HL-60 (cell line): ENCODE measurements around the gene GNGT2.

Source experiments
- GABPA ChIP-seq: IDR thresholded peaks from 2 replicates; pipeline ENCODE4 v1.6.1; 2012; ENCODE audit warnings: low read depth
- POLR2AphosphoS5 ChIP-seq: IDR thresholded peaks from 2 replicates; pipeline ENCODE4 v1.6.1; 2012; ENCODE audit warnings: low read depth
- SPI1 ChIP-seq: IDR thresholded peaks from 2 replicates; pipeline ENCODE4 v1.6.1; 2012; ENCODE audit warnings: low read depth, mild to moderate bottlenecking, borderline replicate concordance
- TF ChIP-seq, protein P1 (sequence below): IDR thresholded peaks from one replicate; pipeline ENCODE4 v1.5.1; 2011; ENCODE audit warnings: low read length, control low read depth, inconsistent platforms; ENCODE audit not compliant: insufficient read depth
- TF ChIP-seq, protein P2 (sequence below): IDR thresholded peaks from 2 replicates; pipeline ENCODE4 v1.6.1; 2012; ENCODE audit warnings: low read depth; ENCODE audit not compliant: insufficient replicate concordance

DNA sequence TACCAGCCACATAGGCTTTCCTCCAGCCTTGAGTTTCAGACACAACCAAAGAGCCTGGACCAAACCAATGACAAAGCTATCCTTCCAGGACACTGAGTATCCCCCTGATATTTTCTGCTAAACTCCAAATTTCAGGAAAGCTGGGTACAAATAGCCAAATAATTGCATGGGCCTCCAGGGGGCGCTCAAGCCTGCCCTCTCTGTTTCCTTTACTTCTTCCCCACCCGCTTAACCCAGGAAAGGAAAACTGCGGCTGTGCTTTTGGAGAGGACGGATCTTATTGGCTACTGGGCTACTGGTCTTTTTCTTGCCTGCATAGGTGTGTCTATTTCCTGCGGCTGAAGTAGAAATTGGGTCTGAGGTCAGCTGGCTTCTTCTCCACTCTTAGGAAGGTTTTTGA lies 30.1 kb downstream of the GNGT2 start:
- TF ChIP-seq POLR2AphosphoS5, result no peak
- TF ChIP-seq, protein P1, sequence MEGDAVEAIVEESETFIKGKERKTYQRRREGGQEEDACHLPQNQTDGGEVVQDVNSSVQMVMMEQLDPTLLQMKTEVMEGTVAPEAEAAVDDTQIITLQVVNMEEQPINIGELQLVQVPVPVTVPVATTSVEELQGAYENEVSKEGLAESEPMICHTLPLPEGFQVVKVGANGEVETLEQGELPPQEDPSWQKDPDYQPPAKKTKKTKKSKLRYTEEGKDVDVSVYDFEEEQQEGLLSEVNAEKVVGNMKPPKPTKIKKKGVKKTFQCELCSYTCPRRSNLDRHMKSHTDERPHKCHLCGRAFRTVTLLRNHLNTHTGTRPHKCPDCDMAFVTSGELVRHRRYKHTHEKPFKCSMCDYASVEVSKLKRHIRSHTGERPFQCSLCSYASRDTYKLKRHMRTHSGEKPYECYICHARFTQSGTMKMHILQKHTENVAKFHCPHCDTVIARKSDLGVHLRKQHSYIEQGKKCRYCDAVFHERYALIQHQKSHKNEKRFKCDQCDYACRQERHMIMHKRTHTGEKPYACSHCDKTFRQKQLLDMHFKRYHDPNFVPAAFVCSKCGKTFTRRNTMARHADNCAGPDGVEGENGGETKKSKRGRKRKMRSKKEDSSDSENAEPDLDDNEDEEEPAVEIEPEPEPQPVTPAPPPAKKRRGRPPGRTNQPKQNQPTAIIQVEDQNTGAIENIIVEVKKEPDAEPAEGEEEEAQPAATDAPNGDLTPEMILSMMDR, result peak; percentile 75
- no peak for TF ChIP-seq GABPA
- TF ChIP-seq, protein P2, sequence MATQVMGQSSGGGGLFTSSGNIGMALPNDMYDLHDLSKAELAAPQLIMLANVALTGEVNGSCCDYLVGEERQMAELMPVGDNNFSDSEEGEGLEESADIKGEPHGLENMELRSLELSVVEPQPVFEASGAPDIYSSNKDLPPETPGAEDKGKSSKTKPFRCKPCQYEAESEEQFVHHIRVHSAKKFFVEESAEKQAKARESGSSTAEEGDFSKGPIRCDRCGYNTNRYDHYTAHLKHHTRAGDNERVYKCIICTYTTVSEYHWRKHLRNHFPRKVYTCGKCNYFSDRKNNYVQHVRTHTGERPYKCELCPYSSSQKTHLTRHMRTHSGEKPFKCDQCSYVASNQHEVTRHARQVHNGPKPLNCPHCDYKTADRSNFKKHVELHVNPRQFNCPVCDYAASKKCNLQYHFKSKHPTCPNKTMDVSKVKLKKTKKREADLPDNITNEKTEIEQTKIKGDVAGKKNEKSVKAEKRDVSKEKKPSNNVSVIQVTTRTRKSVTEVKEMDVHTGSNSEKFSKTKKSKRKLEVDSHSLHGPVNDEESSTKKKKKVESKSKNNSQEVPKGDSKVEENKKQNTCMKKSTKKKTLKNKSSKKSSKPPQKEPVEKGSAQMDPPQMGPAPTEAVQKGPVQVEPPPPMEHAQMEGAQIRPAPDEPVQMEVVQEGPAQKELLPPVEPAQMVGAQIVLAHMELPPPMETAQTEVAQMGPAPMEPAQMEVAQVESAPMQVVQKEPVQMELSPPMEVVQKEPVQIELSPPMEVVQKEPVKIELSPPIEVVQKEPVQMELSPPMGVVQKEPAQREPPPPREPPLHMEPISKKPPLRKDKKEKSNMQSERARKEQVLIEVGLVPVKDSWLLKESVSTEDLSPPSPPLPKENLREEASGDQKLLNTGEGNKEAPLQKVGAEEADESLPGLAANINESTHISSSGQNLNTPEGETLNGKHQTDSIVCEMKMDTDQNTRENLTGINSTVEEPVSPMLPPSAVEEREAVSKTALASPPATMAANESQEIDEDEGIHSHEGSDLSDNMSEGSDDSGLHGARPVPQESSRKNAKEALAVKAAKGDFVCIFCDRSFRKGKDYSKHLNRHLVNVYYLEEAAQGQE, result no peak
- no peak for TF ChIP-seq SPI1
